Activated CD8-positive, alpha-beta memory T cell treated with anti-CD3 and anti-CD28 coated beads, Interleukin-2, amount 50 U/mL, for 4 hours (primary cell): Measurements from ENCODE around the gene CTCFL.

ENCODE experiments used
- DNase-seq: peaks from one replicate; pipeline ENCODE4 v3.0.0-alpha.2; 2020

Gene CTCFL

DNA sequence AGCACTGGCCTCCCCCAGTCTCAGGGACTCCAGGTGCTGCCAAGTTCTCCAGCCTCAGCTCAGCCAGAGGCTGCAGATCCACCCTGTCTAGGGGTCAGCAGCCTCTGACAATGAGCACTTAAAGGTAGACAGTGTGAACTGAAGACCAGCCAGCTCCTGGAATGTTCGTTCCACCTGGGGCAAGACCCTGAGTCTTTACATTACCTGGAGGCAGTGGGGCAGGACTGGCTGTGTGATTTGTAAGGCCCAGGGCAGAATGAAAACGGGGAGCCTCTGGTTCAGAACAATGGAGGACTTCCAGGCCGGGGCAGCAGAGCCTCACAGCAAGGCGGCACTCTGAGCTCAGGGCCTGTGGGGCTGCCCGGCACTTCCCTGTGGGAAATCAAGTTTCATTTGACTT, 65.0 kb downstream of the CTCFL start:
- DNase-seq, result no peak

- DNase-seq, result no peak
These were observed 65.7 kb downstream of the CTCFL start for GRCh38 chr20:57459278-57459677.

DNA sequence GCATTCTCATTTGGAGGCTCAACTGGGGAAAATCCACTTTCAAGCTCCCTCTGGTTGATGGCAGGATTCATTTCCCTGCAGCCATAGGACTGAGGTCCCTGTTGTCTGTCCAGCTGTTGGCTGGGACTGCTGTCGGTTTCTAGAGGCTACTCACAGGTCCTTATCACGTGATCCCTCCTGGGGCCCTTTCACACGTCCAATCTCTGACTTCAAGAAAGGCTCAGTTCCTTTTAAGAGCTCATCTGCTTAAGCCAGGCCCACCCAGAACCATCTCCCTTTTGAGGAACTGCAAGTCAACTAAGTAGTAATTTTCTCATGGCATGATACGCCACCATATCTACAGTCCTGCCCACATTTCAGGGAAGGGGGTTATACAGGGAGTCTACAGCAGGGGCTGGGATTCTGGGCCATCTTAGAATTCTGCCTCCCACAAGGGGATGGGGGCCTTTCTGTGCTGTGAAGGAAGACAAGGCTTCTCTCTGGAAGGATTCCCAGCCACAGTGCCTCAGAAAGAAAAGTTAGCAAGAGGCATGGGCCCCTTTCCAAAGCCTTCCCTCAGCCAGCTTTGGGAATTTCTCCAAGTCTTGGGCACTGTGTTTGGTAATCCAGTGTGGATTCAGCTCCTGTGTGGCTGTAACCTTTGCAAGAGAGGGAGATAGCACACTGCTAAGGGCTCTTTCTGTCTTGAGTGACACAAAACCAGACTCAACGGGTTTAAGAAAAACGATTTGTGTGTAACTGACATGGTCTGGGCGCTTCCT, 66.4 kb downstream of the CTCFL start:
- DNase-seq, result no peak

DNA sequence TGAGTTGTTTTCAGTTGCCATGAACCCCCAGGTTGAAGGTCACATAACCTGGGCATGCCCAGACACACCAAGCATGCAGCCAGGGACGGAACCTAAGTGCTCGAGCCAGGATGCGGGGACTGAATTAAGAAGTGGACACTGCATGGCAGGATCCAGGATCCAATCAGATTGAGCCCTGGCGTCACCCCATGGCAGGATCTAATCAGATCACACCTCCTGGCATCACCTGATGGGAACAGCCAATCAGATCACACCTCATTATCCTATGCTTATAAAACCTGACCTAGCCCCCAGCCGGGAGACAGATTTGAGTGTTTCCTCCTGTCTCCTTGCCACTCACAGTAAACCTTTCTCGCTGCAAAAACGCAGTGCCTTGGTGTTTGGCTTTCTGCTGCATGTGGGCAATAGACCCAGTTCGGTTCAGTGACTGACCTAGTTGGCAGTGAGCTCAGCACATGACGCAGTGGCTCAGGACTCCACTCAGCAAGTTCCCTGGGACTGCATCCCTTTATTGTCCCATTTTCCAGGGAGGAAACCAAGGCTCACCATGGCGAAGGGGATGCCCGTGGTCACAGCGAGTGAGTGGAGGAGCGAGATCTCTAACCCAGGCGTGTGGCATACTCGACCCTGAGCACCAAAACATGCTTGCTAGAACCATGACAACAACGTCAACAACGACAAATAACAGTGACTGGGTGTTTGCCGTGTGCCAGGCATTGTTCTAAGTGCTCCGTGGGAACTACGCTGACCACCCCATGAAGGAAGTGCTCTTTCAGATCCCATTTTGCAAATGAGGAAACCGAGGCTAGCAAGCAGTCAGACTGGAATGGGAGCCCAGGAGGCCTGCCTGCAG, 67.5 kb downstream of the CTCFL start:
- DNase-seq, result no peak

GRCh38 chr20:57456116-57456515, 68.8 kb downstream of the CTCFL start:
- no peak for DNase-seq

DNA sequence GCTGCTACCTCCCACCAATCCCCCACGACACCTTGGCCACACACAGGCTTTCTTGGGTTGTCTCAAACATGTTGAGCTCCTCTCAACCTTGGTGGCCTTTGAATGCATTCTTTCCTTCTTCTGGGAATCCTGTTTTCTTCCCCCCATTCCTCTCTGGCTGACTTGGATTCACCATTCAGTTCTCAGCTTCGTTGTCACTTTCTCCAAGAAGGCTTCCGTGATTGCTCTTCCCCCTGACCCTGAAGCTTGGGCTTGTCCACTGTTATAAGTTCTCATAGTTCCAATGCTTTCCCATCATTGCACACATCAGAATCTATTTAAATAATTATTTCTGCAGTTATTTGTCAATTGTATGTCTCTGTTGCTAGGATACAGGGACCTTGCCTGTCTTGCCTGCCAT, 69.6 kb downstream of the CTCFL start:
- no peak for DNase-seq

- no peak for DNase-seq
These were observed 72.9 kb downstream of the CTCFL start for GRCh38 chr20:57451795-57452661.

- DNase-seq, result no peak
These were observed 73.5 kb downstream of the CTCFL start for GRCh38 chr20:57451431-57451794.

DNA sequence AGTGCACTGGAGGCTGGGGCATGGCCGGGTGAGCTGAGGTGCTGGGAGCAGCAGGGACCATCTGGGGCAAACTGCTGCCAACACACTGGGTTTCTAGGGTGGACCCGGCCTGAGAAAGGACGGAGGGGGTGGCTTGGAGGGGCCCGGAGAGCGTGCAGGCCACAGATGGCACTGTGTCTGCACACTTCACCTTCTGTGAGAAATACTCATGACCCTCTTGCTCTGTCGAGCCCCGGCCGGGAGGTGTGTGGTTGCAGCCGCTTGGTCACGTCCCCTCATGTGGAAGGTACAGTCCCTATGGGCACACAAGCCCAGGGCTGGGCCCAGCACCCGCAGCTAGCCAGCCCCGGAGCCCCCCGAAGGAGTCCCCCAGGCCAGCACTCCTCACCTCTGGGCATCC, 74.0 kb downstream of the CTCFL start:
- no peak for DNase-seq

GRCh38 chr20:57450419-57450818, 74.5 kb downstream of the CTCFL start:
- DNase-seq, result no peak

DNA sequence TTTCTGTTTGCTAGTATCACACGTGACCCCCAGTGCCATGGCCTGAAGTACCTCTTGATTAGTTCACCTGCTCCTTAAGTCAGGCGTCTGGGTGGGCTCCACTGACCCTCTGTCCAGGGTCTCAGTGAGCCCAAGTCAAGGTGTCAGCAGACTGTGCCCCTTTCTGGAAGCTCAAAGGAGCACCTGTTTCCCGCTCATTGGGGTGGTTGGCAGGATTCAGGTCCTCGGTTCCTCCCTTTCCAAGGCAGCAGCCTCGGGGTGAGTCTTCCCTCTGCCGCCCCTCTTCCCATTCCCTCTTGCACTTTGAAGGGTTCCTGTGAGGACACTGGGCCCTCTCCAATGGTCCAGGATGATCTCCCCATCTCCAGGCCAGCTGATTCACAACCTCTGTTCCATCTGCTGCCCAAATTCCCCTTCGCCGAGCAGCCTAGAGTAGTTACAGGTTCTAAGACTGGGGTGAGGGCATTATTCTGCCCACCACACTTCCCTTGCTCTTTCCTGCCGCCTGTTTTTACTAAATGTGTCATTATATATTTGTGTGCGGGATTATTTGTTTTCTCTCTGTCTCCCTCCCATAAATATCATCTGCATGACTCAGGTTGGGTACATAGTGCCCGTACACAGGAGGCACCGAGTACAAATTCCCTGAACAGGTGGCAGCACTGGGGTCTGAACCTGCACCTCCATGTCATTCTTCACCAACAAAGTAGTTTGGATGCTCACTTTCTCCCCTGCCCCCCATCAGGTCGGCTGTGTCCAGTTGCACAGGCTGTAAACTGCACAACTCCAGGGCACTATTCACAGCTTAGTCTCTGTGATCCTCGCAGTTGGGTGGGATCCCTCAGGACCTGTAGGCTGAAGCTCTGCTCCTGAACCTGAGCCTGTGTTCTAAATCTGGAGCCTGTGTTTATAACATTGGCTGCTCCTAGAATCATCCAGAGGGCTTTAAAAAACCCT, 75.3 kb downstream of the CTCFL start:
- DNase-seq, result no peak

DNA sequence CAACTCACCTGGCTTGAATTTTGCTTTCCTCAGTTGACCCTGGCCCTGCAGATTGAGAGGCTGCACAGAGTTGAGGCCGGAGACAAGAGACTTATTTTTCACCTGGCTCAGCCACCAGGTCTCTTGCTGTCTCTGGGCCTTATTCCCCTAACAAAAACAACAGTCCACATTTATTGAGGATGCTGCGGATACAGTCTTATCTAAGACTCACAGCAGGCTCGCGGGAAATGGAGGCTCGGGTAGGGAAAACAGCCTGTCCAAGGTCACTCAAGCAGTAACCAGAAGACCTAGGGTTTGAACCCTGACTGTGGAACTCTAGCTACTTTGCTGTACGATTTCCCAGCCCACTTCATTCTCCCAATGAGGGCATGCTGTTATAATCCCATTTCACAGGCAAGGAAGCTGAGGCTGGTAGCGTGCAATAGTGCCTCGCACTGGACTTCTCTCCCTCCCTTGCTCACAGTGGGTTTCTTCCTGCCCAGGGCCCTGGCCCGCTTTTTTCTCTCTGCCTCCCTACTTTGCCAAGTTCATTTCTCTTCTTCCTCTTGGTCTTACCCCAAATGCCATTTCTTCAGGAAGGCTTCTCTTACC, 76.1 kb downstream of the CTCFL start:
- no peak for DNase-seq
